K562 (cell line): ENCODE measurements around the gene ITSN1. TPM values are rescaled to one million over a fixed set of nuclear protein-coding genes. Genes with fewer than 3 reads are reported as not detected.

Experiments
- ATAC-seq: fragments of 200-7000 bp; cut with Tn5 transposase; 3 replicates; pipeline ENCODE4 v1.9.1; 2020; ENCODE audit warnings: moderate library complexity
- BruUV-seq: library from RNA; stranded (reverse); fragments of 400-500 nt; replicated peaks from 2 replicates; lab custom pipeline; 2021; lab: Mats Ljungman, UMichigan
- CTCF ChIA-PET: fragments of 300-600 bp; formaldehyde crosslinking; extraction: SDS; loops from one replicate; lab custom pipeline; 2021; ENCODE audit warnings: low intra/inter-chr PET ratio; lab: Yijun Ruan, JAX
- POLR2A ChIA-PET: fragments of 300-600, 350-650 bp; sonication (Branson Sonifier 250); formaldehyde crosslinking; extraction: SDS; loops from one replicate; lab custom pipeline; 2021; ENCODE audit warnings: antibody characterized with exemption, inconsistent platforms; lab: Yijun Ruan, JAX
- DNase-seq, 4 experiments: peaks; one replicate each; pipeline versions ENCODE4 v3.0.0 to v3.0.0-alpha.2; 2011 to 2018; ENCODE audit warnings: low spot score in 3 of 4, mixed read lengths in 3 of 4; ENCODE audit errors: extremely low read depth in 1 of 4
- FAIRE-seq: peaks from 2 replicates; lab custom pipeline; 2011; peaks lifted over from hg19 to GRCh38; lab: Jason Lieb, UNC
- H2AFZ ChIP-seq: 2 replicates; pipeline ENCODE4 v1.6.0; 2011; ENCODE audit warnings: low read depth, low read length, control low read depth, inconsistent platforms
- H3K27ac ChIP-seq: fragments of 200-600 bp; 3 replicates; pipeline ENCODE4 v1.8.0; 2011; ENCODE audit warnings: low read depth, mild to moderate bottlenecking, control low read depth, inconsistent platforms, low read length, moderate library complexity, mixed read lengths; ENCODE audit errors: extremely low read depth
- H3K27me3 ChIP-seq, 2 experiments: fragments of 300-600 bp in 1 of 2; 2 replicates in 1 of 2; 3 replicates in 1 of 2; pipeline versions ENCODE4 v1.6.0 to v1.8.0; 2011; ENCODE audit warnings: inconsistent platforms in 2 of 2, low read length in 2 of 2, mild to moderate bottlenecking in 1 of 2, mixed read lengths in 1 of 2, moderate library complexity in 1 of 2; ENCODE audit not compliant: control insufficient read depth in 2 of 2, insufficient read depth in 2 of 2
- H3K36me3 ChIP-seq: fragments of 300-600 bp; 3 replicates; pipeline ENCODE4 v1.8.0; 2011; ENCODE audit warnings: mild to moderate bottlenecking, low read length, inconsistent platforms; ENCODE audit not compliant: control insufficient read depth, insufficient read depth
- H3K4me1 ChIP-seq, 2 experiments: fragments of 200-600 bp in 1 of 2; replicated peaks in 1 of 2; 2 replicates in 1 of 2; 3 replicates in 1 of 2; pipeline versions ENCODE4 v1.5.1 to v1.8.0; 2011; ENCODE audit warnings: inconsistent platforms in 2 of 2, low read length in 2 of 2, mild to moderate bottlenecking in 1 of 2, mixed read lengths in 1 of 2, moderate library complexity in 1 of 2; ENCODE audit not compliant: control insufficient read depth in 2 of 2, insufficient read depth in 2 of 2
- H3K4me2 ChIP-seq: 2 replicates; pipeline ENCODE4 v1.6.1; 2011; ENCODE audit warnings: low read length, control low read depth, inconsistent platforms, mixed read lengths; ENCODE audit not compliant: insufficient read depth
- H3K4me3 ChIP-seq: fragments of 200-600 bp; sonication (generic), shearing (Covaris generic); 2 replicates; pipeline ENCODE4 v1.5.1; 2016; ENCODE audit warnings: control low read depth, inconsistent platforms
- H3K79me2 ChIP-seq: fragments of 200-600 bp; 3 replicates; pipeline ENCODE4 v1.8.0; 2011; ENCODE audit warnings: low read length, inconsistent platforms; ENCODE audit not compliant: control insufficient read depth, insufficient read depth
- H3K9ac ChIP-seq, 2 experiments: 2 replicates each; pipeline versions ENCODE4 v1.6.0 to v1.6.1; 2011; ENCODE audit warnings: low read depth in 2 of 2, low read length in 2 of 2, control low read depth in 1 of 2, inconsistent platforms in 1 of 2, mild to moderate bottlenecking in 1 of 2, mixed read lengths in 1 of 2; ENCODE audit not compliant: insufficient read depth in 1 of 2
- H3K9me1 ChIP-seq: one replicate; pipeline ENCODE4 v1.6.0; 2011; ENCODE audit warnings: inconsistent platforms, mild to moderate bottlenecking, low read length, moderate library complexity; ENCODE audit not compliant: control insufficient read depth, insufficient read depth
- H3K9me3 ChIP-seq: replicated peaks from 2 replicates; pipeline ENCODE4 v1.5.1; 2011; ENCODE audit warnings: low read depth, low read length, inconsistent platforms; ENCODE audit not compliant: control insufficient read depth, insufficient read depth
- H4K20me1 ChIP-seq: replicated peaks from 2 replicates; pipeline ENCODE4 v1.6.1; 2011; ENCODE audit warnings: low read length, inconsistent platforms, mixed read lengths; ENCODE audit not compliant: control insufficient read depth, insufficient read depth
- ETV1 ChIP-seq: fragments of 450-650 bp; conservative IDR thresholded peaks from 2 replicates; pipeline ENCODE4 v1.6.1; 2016; ENCODE audit warnings: missing genetic modification characterization, control low read depth, low read depth, missing compliant biosample characterization
- GMEB1 ChIP-seq: fragments of 250-450 bp; sonication (Bioruptor Pico); IDR thresholded peaks from 2 replicates; pipeline ENCODE4 v1.4.0; 2020; ENCODE audit warnings: mild to moderate bottlenecking
- MAX ChIP-seq: sonication (generic); formaldehyde crosslinking; IDR thresholded peaks from 2 replicates; pipeline ENCODE4 v1.9.0; 2022; ENCODE audit warnings: mild to moderate bottlenecking, missing genetic modification reagents
- NRF1 ChIP-seq, 2 experiments: fragments of 450-650 bp; IDR thresholded peaks in 1 of 2; conservative IDR thresholded peaks in 1 of 2; 2 replicates each; pipeline ENCODE4 v1.6.1; 2014; ENCODE audit warnings: mild to moderate bottlenecking in 2 of 2
- SNIP1 ChIP-seq: fragments of 450-650 bp; IDR thresholded peaks from 2 replicates; pipeline ENCODE4 v1.7.1; 2017; ENCODE audit warnings: low read depth, mild to moderate bottlenecking
- TARDBP ChIP-seq: fragments of 450-650 bp; IDR thresholded peaks from 2 replicates; pipeline ENCODE4 v1.6.1; 2016
- TCF3 ChIP-seq: sonication (generic); formaldehyde crosslinking; IDR thresholded peaks from 2 replicates; pipeline ENCODE4 v1.4.0; 2020; ENCODE audit warnings: mild to moderate bottlenecking, missing genetic modification reagents
- ZFP1 ChIP-seq: fragments of 450-650 bp; formaldehyde crosslinking; IDR thresholded peaks from 2 replicates; pipeline ENCODE4 v1.4.0; 2020; ENCODE audit warnings: mild to moderate bottlenecking, mixed read lengths
- ZNF347 ChIP-seq: fragments of 450-650 bp; formaldehyde crosslinking; IDR thresholded peaks from 2 replicates; pipeline ENCODE4 v1.4.0; 2020; ENCODE audit warnings: low read depth, mild to moderate bottlenecking, moderate library complexity
- WGBS: fragments of 100-300 bp; shearing (Covaris generic); methylation state at CpG from one replicate; pipeline ENCODE4 v1.1.6; 2016; ENCODE audit warnings: low coverage, mixed read lengths; ENCODE audit not compliant: insufficient coverage; ENCODE audit errors: missing lambda C conversion rate; 5-methylcytosine and 5-hydroxymethylcytosine counted together
- in situ Hi-C: fragments of 300-500 bp; cut with MboI; formaldehyde crosslinking; loops from 4 replicates; pipeline ENCODE4 v1.15.0; 2018; ENCODE audit warnings: inconsistent platforms, mixed read lengths
- intact Hi-C: fragments of 100-400 bp; cut with micrococcal nuclease; formaldehyde crosslinking; loops from 2 replicates; pipeline ENCODE4 v1.14.2; 2022
- polyA plus RNA-seq, 8 experiments: library from polyadenylated mRNA; depleted of rRNA in 4 of 8; stranded (reverse) in 5 of 8; unstranded in 3 of 8; fragments of >200 nt; fragmentation: Nextera tagmentation in 2 of 8; fragmentation: Illumina TruSeq in 1 of 8; extraction: Ambion mirVana in 2 of 8; extraction: Trizol in 1 of 8; gene quantifications; 2 replicates each; pipeline versions ENCODE4 v1.2.1 to v1.2.3, GENCODE V29; 2011 to 2014; ENCODE audit warnings: inconsistent platforms in 1 of 8, missing spikeins in 1 of 8
- total RNA-seq, 7 experiments: library from RNA; depleted of rRNA in 6 of 7; stranded (reverse); fragments of >200 nt in 6 of 7; fragmentation: Illumina TruSeq in 2 of 7; extraction: Trizol in 2 of 7; gene quantifications; 2 replicates each; pipeline versions ENCODE4 v1.2.1 to v1.2.3, GENCODE V29; 2011 to 2021; ENCODE audit warnings: low replicate concordance in 1 of 7

Gene ITSN1
- total and polyA plus RNA-seq, 9 of the 15 experiments (the other 6 are each of a cell fraction or from before 2014, with no cell fraction given), result 1.1 to 12.6 (median 4.8) TPM

DNA sequence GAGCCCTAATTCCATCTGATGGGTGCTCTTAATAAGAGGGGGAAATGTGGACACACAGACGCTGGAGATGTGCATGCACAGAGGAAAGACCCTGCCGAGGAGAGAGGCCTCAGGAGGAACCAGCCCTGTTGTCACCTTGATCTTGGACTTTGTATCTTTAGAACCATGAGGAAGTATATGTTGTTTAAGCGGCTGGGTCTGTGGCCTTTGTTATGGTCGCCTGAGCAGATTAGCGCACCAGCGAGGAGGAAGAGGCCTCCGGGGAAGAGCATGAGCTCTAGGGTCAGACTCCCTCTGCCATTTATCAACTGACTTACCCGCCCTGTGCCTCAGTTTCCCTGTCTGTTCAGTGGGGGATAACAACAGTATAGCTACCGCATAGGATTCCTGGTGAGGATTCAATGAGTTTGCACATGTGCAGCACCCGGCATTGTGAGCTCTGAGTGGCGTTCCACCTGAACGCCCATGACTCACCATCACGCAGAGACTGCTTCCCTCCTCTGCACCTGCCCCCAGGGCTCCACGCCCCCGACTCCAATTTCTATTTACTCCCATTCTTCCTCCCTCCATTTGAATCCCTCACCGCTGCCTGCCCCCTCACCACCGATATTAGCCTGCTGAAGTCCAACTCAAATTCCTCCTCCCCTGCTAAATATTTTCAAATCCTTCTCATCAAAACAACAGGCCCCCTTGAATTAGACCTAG lies 206.1 kb downstream of the ITSN1 start:
- FAIRE-seq, result peak; percentile 6
- H3K27ac ChIP-seq, result no peak overlapping the region
- no peak overlapping the region for H3K4me3 ChIP-seq
- no peaks in the 10 kb centered on the region for H3K79me2 ChIP-seq
- ChIA-PET POLR2A (interaction anchor here (0.6 to 1.5 kb wide), 2 partner anchors 12 to 51 kb away, joined by 3 to 4 read pairs; no protein-coding TSS in a partner anchor), CTCF (no interaction called here)
- no TSS peak for BruUV-seq
- H3K4me1 ChIP-seq, result no peaks in the 10 kb centered on the region; a peak in 2 of 5 replicates
- H3K27me3 ChIP-seq, result peaks cover 52 to 72% of the 10 kb centered on the region in 2 experiments
- H2AFZ ChIP-seq, result peak overlapping the region; percentile 50; the same call in 1 of the 2 replicates
- no peaks in the 10 kb centered on the region; the same call in 1 of the 2 replicates for H3K9me3 ChIP-seq
- 9% methylated on average over 17 of the region's 17 CpGs for WGBS
- no peaks in the 10 kb centered on the region for H3K9me1 ChIP-seq
- H3K36me3 ChIP-seq, result no peaks in the 10 kb centered on the region
- no peak for ATAC-seq
- DNase-seq, result no peak
- in situ Hi-C loops (no loop called here), intact Hi-C loops (no loop called here)
- H3K4me2 ChIP-seq, result no peak overlapping the region
- H3K9ac ChIP-seq, result no peak overlapping the region
- no peak for TF ChIP-seq ZFP1 (CRISPR knock-in tag)
- no peak for TF ChIP-seq TCF3 (CRISPR knock-in tag)
- 0 out of 2 replicates have a peak, but pooled peaks have one; percentile 16 for TF ChIP-seq MAX (CRISPR knock-in tag)
- TF ChIP-seq GMEB1 (CRISPR knock-in tag), result no peak
- 0 out of 4 replicates have a peak, but pooled peaks of 1 of the 2 experiments have one; percentile 27 for TF ChIP-seq NRF1 (conservative IDR thresholded peaks at IDR 0.05 in 1 of 2, IDR thresholded peaks at IDR 0.05 in 1 of 2)
- TF ChIP-seq TARDBP, result no peak
- no peak for TF ChIP-seq ZNF347 (CRISPR knock-in tag)
- no peak for TF ChIP-seq ETV1 (tag)
- TF ChIP-seq SNIP1, result no peak
- TF ChIP-seq, all 486 proteins: peak for 2
- H4K20me1 ChIP-seq, result 0 out of 2 replicates have a peak, but pooled peaks cover 3% of the 10 kb centered on the region
